Epithelial cell of proximal tubule (primary cell): ENCODE measurements around the gene PDPN. TPM values are rescaled to one million over a fixed set of nuclear protein-coding genes. Genes with fewer than 3 reads are reported as not detected.

Experiments
- DNase-seq: peaks from one replicate; pipeline ENCODE4 v3.0.0-alpha.2; 2011; ENCODE audit warnings: low read depth
- H3K4me3 ChIP-seq: 2 replicates; pipeline ENCODE4 v1.5.1; 2011; ENCODE audit warnings: low read depth, mild to moderate bottlenecking, low read length
- total RNA-seq: library from RNA; depleted of rRNA; stranded (reverse); fragments of >200 nt; gene quantifications from 2 replicates; pipeline ENCODE4 v1.2.3, GENCODE V29; 2015
- TF ChIP-seq, protein P1 (sequence below): conservative IDR thresholded peaks from 2 replicates; pipeline ENCODE4 v1.5.1; 2012; ENCODE audit warnings: low read depth, mild to moderate bottlenecking, low read length

Gene PDPN, protein sequence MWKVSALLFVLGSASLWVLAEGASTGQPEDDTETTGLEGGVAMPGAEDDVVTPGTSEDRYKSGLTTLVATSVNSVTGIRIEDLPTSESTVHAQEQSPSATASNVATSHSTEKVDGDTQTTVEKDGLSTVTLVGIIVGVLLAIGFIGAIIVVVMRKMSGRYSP
- 7.6 TPM in 2 replicates for total RNA-seq

DNA sequence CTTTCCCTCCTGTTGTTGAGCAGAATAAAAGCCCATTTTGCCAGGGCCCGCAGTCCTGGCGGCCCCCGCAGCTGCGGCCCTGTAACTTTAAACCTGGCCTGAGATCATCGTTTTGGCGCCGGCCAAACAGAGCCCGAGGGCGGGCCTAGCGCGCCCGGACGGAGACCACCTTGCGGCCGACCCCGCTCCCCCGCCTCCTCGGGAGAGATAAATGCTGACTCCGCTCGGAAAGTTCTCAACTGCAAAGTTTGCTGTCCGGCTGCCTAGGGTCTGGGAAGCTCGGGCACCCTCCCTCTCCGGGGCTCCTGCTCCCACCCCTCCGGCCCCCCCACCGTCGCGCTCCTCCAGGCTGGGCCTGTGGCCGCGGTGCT, at the start of gene PDPN:
Gene PDPN (plus strand): TSS at position 238 of the 371 bp plus-strand sequence. CDS start 202 bp downstream, outside the sequence.
- DNase-seq: no peak
- TF ChIP-seq, protein P1, sequence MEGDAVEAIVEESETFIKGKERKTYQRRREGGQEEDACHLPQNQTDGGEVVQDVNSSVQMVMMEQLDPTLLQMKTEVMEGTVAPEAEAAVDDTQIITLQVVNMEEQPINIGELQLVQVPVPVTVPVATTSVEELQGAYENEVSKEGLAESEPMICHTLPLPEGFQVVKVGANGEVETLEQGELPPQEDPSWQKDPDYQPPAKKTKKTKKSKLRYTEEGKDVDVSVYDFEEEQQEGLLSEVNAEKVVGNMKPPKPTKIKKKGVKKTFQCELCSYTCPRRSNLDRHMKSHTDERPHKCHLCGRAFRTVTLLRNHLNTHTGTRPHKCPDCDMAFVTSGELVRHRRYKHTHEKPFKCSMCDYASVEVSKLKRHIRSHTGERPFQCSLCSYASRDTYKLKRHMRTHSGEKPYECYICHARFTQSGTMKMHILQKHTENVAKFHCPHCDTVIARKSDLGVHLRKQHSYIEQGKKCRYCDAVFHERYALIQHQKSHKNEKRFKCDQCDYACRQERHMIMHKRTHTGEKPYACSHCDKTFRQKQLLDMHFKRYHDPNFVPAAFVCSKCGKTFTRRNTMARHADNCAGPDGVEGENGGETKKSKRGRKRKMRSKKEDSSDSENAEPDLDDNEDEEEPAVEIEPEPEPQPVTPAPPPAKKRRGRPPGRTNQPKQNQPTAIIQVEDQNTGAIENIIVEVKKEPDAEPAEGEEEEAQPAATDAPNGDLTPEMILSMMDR: no peak
- peak within 1 kb of the TSS; percentile 41 for H3K4me3 ChIP-seq

DNA sequence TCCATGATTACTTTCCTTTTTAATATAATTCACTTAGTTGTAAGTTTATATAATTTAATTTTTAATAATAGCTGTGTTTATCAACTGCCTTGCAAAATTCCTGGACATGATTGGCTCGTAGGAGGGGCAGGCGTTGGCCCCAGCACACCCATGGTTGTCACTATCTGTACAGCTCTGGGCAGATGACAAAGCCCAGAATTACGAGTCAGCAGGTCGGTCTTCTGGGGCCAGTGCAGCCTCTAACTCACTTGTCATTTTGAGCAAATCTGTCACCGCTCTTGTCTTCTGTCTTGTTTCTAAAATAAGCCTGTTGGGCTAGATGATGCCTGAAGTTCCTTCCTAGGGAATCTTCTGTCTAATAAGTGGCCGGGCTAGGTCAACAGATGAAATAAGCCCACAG, 48.4 kb upstream of the PDPN start:
- TF ChIP-seq, protein P1: no peak
- no peak overlapping the region for H3K4me3 ChIP-seq
- DNase-seq: no peak

DNA sequence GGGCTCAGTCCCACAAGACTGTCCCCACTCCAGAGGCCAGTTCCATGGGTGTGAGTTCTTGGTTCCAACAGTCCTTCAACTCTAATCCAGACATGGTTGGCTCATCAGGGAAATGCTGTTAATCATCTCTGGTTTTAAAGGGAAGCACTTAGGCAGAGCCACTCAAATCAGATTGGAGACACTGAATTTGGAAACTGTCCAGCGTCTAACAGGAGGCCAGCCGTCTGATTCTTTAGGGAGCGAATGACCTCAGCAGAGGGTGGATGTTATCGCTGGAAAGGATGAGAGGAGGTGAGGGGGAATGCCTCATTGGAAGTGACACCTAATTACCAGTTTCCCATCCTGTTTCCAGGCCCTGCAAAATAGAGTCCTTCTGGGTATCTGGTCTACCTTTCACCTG, 47.1 kb upstream of the PDPN start:
- no peak for DNase-seq
- TF ChIP-seq, protein P1: no peak

DNA sequence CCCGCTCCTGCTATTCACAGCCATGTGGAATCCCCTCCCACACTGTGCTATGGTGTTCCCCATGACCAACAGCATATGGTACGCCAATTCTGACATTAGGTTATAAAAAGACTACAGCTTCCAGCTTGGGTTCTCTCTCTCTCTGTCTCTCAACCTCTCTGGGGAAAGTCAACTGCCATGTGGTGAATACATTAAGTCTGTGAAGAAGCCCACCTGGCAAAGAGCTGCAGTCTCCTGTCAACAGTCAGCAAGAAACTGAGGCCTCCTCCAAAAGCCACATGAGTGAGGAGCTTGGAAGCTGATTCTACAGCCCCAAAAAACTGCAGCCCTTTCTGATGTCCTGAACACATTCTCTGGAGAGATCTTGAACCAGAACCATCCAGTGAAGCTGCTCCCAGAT, 44.8 kb upstream of the PDPN start:
- H3K4me3 ChIP-seq: no peak overlapping the region
- DNase-seq: no peak
- TF ChIP-seq, protein P1: no peak

More for the DNA sequence above, 47.1 kb upstream of the PDPN start:
- H3K4me3 ChIP-seq: no peak overlapping the region

DNA sequence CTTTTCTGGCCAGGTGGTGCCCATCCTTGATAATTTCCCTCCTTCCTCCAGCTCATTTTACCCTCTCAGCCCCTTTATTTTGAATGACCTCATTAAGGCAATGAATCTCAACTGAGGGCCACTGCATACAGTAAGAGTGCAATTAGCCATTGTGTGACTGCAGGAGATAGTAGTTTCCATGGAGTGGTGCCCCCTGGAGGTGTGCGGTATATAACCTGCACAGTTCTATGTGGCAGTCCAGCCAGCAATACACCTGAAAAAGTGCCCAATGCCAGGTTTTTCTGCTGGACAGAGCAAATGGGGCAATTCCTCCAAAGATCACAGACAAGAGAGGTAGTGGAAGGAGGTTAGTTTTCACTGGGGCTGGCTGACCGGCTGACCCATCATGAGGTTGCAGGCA, 43.9 kb upstream of the PDPN start:
- DNase-seq: no peak
- TF ChIP-seq, protein P1: no peak
- H3K4me3 ChIP-seq: no peak overlapping the region

DNA sequence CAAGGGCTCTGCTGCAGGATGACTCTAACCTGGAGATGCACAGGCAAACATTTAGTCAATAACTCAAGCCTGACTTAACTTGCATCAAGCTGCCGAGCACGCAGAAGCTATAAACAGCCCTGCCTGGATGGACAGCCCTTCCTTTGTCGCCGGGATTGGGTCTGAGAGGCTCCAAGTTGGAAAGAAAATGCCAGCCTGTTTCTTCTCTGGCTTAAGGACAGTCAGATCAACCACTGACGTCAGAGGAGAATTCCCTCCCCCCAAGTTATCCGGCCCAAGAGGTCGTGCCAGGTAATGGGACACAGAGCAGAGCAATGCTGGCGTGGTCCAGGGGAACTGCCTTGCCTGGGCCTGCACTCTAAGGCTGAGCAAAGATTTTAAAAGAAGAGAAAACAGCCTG, 42.8 kb upstream of the PDPN start:
- no peak for DNase-seq
- no peak overlapping the region for H3K4me3 ChIP-seq
- TF ChIP-seq, protein P1: no peak
